K562 (cell line): ENCODE measurements around the gene PPP1R14B. TPM values are rescaled to one million over a fixed set of nuclear protein-coding genes. Genes with fewer than 3 reads are reported as not detected.

Experiments
- CAMTA2 ChIP-seq: fragments of 250-450 bp; sonication (Bioruptor Pico); conservative IDR thresholded peaks from 2 replicates; pipeline ENCODE4 v1.5.1; 2022
- CLOCK ChIP-seq: fragments of 250-450 bp; sonication (Bioruptor Pico); IDR thresholded peaks from 2 replicates; pipeline ENCODE4 v1.4.0; 2020; ENCODE audit warnings: mild to moderate bottlenecking, moderate library complexity, borderline replicate concordance
- FOSL1 ChIP-seq: fragments of 200-800 bp; sonication (Bioruptor generic); conservative IDR thresholded peaks from 2 replicates; pipeline ENCODE4 v1.6.1; 2016; ENCODE audit warnings: missing genetic modification characterization, missing compliant biosample characterization
- GABPB2 ChIP-seq: fragments of 250-450 bp; sonication (Bioruptor Pico); conservative IDR thresholded peaks from 2 replicates; pipeline ENCODE4 v1.5.1; 2021; ENCODE audit warnings: mild to moderate bottlenecking
- HEY1 ChIP-seq: fragments of 250-450 bp; sonication (Bioruptor Pico); IDR thresholded peaks from 2 replicates; pipeline ENCODE4 v1.5.0; 2020; ENCODE audit warnings: mild to moderate bottlenecking, moderate library complexity, borderline replicate concordance
- ILK ChIP-seq: fragments of 450-650 bp; IDR thresholded peaks from 2 replicates; pipeline ENCODE4 v1.6.1; 2016; ENCODE audit warnings: missing genetic modification characterization, low read depth, mild to moderate bottlenecking, missing compliant biosample characterization, moderate library complexity, borderline replicate concordance
- MCM5 ChIP-seq: fragments of 450-650 bp; IDR thresholded peaks from 2 replicates; pipeline ENCODE4 v1.6.1; 2016; ENCODE audit warnings: low read depth
- RBM15 ChIP-seq: fragments of 200-400 bp; formaldehyde crosslinking; IDR thresholded peaks from 2 replicates; pipeline ENCODE4 v1.6.1; 2018; ENCODE audit warnings: mild to moderate bottlenecking, low read length, moderate library complexity; ENCODE audit not compliant: insufficient read depth
- SPI1 ChIP-seq: IDR thresholded peaks from 2 replicates; pipeline ENCODE4 v1.6.1; 2011; ENCODE audit warnings: low read depth, low read length, control low read depth, borderline replicate concordance
- ZNF311 ChIP-seq: fragments of 250-450 bp; sonication (Bioruptor Pico); IDR thresholded peaks from 2 replicates; pipeline ENCODE4 v1.4.0; 2020; ENCODE audit warnings: mild to moderate bottlenecking, moderate library complexity
- polyA plus RNA-seq, 8 experiments: library from polyadenylated mRNA; depleted of rRNA in 4 of 8; stranded (reverse) in 5 of 8; unstranded in 3 of 8; fragments of >200 nt; fragmentation: Nextera tagmentation in 2 of 8; fragmentation: Illumina TruSeq in 1 of 8; extraction: Ambion mirVana in 2 of 8; extraction: Trizol in 1 of 8; gene quantifications; 2 replicates each; pipeline versions ENCODE4 v1.2.1 to v1.2.3, GENCODE V29; 2011 to 2014; ENCODE audit warnings: inconsistent platforms in 1 of 8, missing spikeins in 1 of 8
- total RNA-seq, 7 experiments: library from RNA; depleted of rRNA in 6 of 7; stranded (reverse); fragments of >200 nt in 6 of 7; fragmentation: Illumina TruSeq in 2 of 7; extraction: Trizol in 2 of 7; gene quantifications; 2 replicates each; pipeline versions ENCODE4 v1.2.1 to v1.2.3, GENCODE V29; 2011 to 2021; ENCODE audit warnings: low replicate concordance in 1 of 7
- TF ChIP-seq, protein P1 (sequence below): fragments of 450-650 bp; IDR thresholded peaks from 2 replicates; pipeline ENCODE4 v1.6.1; 2016; ENCODE audit warnings: low read depth

Gene PPP1R14B
- total and polyA plus RNA-seq, 9 of the 15 experiments (the other 6 are each of a cell fraction or from before 2014, with no cell fraction given) = 7.7 to 566 (median 212) TPM

DNA sequence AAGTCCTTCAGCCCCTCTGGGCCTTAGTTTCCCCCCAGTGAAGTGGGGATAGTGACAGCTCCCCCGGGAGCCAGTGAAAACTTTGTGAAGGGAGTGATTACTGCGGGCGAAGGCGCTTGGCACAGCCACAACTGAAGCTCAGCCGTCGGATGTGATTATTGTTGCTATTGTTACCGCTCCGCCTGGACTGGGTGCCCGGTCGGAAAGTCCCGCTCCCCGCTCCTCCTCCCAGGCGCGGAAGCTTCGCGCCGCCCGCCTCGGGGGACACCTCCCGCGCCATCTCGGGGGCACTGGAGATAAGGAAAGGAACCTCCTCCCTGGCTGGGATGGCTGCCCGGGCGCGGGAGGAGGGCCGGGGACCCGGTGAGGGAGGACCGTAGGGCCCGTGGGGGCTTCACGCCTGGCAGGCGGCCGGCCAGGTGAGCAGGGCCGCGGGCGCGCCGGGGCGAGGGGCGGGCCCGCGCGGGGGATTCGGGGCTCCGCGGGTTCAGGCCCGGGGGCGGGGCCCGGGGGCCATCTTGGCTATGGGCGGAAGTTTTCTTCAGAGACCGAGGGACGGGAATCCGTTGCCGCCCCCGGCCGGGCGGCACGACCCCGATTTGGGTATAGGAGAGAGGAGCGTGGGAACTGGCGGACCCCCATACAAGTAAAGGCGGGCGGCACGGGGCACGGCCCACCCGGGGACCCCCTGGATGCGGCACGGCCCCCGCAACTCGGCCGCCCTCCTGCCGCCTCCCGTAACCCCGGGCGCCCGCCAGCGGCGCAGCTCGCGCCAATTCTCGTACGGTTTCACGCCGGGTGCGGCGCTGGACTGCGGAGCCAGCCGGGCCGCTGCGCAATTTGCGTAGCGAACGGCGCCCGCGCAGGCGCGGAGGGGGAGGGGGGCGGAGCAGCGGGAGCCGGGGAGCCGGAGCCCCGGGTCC lies 38.5 kb upstream of the PPP1R14B start, which contains the start of gene GPR137 (continued):
- TF ChIP-seq, protein P1, sequence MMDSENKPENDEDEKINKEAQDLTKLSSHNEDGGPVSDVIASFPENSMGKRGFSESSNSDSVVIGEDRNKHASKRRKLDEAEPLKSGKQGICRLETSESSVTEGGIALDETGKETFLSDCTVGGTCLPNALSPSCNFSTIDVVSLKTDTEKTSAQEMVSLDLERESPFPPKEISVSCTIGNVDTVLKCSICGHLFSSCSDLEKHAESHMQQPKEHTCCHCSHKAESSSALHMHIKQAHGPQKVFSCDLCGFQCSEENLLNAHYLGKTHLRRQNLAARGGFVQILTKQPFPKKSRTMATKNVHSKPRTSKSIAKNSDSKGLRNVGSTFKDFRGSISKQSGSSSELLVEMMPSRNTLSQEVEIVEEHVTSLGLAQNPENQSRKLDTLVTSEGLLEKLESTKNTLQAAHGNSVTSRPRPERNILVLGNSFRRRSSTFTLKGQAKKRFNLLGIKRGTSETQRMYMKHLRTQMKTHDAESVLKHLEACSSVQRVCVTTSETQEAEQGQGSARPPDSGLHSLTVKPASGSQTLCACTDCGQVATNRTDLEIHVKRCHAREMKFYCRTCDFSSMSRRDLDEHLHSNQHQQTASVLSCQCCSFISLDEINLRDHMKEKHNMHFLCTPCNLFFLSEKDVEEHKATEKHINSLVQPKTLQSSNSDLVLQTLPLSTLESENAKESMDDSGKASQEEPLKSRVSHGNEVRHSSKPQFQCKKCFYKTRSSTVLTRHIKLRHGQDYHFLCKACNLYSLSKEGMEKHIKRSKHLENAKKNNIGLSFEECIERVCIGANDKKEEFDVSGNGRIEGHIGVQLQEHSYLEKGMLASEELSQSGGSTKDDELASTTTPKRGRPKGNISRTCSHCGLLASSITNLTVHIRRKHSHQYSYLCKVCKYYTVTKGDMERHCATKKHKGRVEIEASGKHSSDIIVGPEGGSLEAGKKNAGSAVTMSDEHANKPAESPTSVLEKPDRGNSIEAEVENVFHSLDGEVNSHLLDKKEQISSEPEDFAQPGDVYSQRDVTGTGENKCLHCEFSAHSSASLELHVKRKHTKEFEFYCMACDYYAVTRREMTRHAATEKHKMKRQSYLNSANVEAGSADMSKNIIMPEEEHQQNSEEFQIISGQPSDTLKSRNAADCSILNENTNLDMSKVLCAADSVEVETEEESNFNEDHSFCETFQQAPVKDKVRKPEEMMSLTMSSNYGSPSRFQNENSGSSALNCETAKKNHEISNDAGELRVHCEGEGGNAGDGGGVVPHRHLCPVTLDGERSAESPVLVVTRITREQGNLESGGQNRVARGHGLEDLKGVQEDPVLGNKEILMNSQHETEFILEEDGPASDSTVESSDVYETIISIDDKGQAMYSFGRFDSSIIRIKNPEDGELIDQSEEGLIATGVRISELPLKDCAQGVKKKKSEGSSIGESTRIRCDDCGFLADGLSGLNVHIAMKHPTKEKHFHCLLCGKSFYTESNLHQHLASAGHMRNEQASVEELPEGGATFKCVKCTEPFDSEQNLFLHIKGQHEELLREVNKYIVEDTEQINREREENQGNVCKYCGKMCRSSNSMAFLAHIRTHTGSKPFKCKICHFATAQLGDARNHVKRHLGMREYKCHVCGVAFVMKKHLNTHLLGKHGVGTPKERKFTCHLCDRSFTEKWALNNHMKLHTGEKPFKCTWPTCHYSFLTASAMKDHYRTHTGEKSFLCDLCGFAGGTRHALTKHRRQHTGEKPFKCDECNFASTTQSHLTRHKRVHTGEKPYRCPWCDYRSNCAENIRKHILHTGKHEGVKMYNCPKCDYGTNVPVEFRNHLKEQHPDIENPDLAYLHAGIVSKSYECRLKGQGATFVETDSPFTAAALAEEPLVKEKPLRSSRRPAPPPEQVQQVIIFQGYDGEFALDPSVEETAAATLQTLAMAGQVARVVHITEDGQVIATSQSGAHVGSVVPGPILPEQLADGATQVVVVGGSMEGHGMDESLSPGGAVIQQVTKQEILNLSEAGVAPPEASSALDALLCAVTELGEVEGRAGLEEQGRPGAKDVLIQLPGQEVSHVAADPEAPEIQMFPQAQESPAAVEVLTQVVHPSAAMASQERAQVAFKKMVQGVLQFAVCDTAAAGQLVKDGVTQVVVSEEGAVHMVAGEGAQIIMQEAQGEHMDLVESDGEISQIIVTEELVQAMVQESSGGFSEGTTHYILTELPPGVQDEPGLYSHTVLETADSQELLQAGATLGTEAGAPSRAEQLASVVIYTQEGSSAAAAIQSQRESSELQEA = no peak
- TF ChIP-seq HEY1 (CRISPR knock-in tag) (no peak), ILK (tag) (no peak), SPI1 (no peak), RBM15 (peak; percentile 92; the same call in 1 of the 2 replicates), CLOCK (CRISPR knock-in tag) (no peak), CAMTA2 (CRISPR knock-in tag) (0 out of 2 replicates have a peak, but pooled peaks have one; percentile 20), FOSL1 (tag) (peak; percentile 46), MCM5 (no peak), GABPB2 (CRISPR knock-in tag) (no peak), ZNF311 (no peak)
